Measurements from ENCODE around the gene TSPOAP1.

GRCh38 chr17:58357312-58358297 lies 29.0 kb upstream of the TSPOAP1 start:
- TF ChIP-seq, protein P1, sequence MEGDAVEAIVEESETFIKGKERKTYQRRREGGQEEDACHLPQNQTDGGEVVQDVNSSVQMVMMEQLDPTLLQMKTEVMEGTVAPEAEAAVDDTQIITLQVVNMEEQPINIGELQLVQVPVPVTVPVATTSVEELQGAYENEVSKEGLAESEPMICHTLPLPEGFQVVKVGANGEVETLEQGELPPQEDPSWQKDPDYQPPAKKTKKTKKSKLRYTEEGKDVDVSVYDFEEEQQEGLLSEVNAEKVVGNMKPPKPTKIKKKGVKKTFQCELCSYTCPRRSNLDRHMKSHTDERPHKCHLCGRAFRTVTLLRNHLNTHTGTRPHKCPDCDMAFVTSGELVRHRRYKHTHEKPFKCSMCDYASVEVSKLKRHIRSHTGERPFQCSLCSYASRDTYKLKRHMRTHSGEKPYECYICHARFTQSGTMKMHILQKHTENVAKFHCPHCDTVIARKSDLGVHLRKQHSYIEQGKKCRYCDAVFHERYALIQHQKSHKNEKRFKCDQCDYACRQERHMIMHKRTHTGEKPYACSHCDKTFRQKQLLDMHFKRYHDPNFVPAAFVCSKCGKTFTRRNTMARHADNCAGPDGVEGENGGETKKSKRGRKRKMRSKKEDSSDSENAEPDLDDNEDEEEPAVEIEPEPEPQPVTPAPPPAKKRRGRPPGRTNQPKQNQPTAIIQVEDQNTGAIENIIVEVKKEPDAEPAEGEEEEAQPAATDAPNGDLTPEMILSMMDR (IDR thresholded peaks at IDR 0.05; ENCODE audit: poor library complexity), result no peak
- TF ChIP-seq EZH2 (IDR thresholded peaks at IDR 0.05; ENCODE audit: borderline replicate concordance), result no peak

All from hepatocyte (in vitro differentiated cells).